Measurements from ENCODE around the gene MAPKBP1.

DNA sequence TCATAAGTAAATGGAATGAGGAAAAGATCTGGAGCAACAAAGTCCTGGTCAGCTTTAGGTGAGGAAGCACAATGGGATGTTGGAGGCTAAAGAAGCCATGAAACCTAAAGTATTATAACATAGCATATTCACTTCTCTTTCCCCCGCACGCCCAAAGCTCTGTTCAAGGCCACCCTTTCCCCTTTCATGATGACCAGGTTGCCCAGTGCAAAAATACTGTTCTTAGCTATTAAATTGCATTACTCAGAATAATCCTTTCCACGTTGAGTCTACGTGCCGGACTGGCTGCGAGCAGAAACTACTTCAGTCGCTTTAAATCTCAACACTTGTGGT, 589 bp upstream of the MAPKBP1 start:
- TF ChIP-seq GATA3 (IDR thresholded peaks at IDR 0.05; ENCODE audit: low read depth, low read length) (no peak), GATA2 (IDR thresholded peaks at IDR 0.05; ENCODE audit: low read depth, low read length) (no peak)

All from SH-SY5Y (cell line).